ENCODE results near the gene SRRM2.
A peak's percentile ranks its signal among the peaks of the same experiment; 100 is the strongest.

Gene SRRM2

DNA sequence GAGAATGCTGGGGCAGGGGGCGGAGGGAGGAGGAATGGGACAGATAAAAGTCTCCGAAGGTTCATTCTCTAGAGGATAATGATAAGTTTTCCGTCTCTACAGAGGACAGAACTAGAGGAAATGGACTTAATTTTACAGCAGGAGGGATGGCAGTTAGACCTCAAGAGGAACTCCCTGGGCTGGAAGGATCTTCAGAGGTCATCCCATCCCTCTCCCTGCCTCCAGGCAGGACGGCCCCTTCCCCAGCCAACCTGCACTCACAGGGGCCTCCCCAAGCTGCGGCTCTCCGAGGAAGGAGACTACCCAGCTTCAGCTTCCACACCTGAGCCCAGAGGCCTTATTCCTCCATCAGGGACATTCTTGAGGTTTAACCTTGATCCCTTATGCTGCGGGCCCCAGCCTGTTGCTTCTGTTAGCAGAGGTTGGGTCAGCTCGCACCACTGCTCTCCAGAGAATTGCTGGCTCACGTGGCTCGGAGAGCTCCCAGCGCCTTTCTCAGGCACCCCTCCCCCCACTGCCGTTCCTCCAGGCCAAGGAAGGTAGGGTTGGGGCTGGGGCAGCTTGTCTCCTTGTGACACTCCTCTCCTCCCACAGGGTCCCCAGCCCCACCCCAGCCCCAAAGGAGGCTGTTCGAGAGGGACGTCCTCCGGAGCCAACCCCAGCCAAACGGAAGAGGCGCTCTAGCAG, 16.1 kb downstream of the SRRM2 start:
- Histone ChIP-seq H3K27ac (peak overlapping the region in 1 of 2 donors; percentile 2), H3K4me3 (no peak overlapping the region)
- no peak for DNase-seq (ENCODE audit: low spot score)
- TF ChIP-seq, protein P1, sequence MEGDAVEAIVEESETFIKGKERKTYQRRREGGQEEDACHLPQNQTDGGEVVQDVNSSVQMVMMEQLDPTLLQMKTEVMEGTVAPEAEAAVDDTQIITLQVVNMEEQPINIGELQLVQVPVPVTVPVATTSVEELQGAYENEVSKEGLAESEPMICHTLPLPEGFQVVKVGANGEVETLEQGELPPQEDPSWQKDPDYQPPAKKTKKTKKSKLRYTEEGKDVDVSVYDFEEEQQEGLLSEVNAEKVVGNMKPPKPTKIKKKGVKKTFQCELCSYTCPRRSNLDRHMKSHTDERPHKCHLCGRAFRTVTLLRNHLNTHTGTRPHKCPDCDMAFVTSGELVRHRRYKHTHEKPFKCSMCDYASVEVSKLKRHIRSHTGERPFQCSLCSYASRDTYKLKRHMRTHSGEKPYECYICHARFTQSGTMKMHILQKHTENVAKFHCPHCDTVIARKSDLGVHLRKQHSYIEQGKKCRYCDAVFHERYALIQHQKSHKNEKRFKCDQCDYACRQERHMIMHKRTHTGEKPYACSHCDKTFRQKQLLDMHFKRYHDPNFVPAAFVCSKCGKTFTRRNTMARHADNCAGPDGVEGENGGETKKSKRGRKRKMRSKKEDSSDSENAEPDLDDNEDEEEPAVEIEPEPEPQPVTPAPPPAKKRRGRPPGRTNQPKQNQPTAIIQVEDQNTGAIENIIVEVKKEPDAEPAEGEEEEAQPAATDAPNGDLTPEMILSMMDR (IDR thresholded peaks at IDR 0.05) = no peak

DNA sequence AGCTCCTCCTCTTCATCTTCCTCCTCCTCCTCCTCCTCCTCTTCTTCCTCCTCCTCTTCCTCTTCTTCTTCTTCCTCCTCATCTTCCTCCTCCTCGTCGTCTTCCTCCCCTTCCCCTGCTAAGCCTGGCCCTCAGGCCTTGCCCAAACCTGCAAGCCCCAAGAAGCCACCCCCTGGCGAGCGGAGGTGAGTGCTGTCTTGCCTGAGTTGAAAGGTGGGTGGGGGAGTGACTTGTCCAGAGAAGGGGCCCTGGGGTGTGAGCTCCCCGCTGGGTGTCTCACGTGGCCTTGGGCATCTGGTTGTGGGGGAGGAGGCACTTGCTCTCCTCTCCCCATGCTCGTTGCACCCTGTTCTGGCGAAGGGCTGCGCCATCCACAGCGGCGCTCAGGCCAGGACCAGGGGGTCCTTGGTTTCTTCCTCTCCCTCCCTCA, 16.7 kb downstream of the SRRM2 start:
- H3K4me3 ChIP-seq = no peak overlapping the region
- TF ChIP-seq, protein P1 (IDR thresholded peaks at IDR 0.05) = no peak
- DNase-seq (ENCODE audit: low spot score) = no peak
- H3K27ac ChIP-seq = peak overlapping the region in 1 of 2 donors; percentile 2

DNA sequence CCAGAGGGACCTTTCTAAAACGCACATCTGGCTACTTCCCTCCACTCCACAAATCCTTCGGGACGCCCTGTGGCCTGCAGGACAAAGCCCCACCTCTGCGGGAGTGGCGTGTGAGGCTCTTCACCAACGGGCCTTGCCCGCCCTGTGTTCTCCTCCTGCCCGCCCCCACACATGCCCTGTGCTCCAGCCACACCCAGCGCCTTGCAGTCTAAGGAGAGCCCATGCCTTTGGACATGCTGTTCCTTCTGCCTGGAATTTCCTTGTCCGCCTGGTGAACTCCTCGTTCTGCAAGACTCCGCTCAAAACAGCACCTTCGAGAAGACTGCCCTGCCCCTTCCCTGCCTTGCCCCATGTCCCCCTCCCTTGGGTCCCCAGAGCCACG, 17.2 kb downstream of the SRRM2 start:
- TF ChIP-seq, protein P1 (IDR thresholded peaks at IDR 0.05) = no peak
- DNase-seq (ENCODE audit: low spot score) = no peak
- Histone ChIP-seq H3K4me3 (no peak overlapping the region), H3K27ac (peak overlapping the region in 1 of 2 donors; percentile 53)

DNA sequence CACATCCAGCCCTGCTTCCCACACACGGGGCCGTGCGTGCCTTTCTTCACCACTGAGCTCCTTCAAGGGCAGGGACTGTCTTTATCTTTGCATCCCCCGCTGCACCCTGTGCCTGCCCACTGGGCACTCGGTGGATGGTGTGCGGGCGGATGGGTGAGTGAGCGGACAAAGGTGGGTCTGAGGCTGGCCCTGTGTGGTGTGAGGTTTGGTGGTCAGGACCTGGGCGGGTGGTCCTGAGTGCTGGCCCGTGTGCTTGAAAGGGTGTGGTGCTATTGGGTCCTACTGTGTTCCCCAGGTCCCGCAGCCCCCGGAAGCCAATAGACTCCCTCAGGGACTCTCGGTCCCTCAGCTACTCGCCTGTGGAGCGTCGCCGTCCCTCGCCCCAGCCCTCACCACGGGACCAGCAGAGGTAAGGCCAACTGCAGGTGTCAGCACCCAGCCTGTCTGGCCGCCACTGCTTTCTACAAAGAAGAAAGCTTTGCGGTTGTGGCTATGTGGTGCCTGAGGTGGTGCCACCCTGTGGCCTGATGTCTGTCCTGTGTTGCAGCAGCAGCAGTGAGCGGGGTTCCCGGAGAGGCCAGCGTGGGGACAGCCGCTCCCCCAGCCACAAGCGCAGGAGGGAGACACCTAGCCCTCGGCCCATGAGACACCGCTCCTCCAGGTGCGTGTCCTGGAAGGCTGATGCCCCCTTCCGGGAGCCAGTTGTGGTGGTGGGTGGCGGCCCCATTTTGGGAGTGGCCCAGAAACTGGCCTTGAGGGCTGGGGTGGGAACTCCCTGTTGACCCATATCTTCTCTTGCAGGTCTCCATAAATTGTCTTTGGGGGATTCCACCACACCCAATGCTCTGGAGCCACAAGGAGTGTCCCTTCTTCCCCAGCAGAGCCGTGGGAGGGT, 17.9 kb downstream of the SRRM2 start:
- H3K27ac ChIP-seq = peak overlapping the region in 1 of 2 donors; percentile 53
- H3K4me3 ChIP-seq = no peak overlapping the region
- DNase-seq (ENCODE audit: low spot score) = no peak
- TF ChIP-seq, protein P1 (IDR thresholded peaks at IDR 0.05) = no peak

DNA sequence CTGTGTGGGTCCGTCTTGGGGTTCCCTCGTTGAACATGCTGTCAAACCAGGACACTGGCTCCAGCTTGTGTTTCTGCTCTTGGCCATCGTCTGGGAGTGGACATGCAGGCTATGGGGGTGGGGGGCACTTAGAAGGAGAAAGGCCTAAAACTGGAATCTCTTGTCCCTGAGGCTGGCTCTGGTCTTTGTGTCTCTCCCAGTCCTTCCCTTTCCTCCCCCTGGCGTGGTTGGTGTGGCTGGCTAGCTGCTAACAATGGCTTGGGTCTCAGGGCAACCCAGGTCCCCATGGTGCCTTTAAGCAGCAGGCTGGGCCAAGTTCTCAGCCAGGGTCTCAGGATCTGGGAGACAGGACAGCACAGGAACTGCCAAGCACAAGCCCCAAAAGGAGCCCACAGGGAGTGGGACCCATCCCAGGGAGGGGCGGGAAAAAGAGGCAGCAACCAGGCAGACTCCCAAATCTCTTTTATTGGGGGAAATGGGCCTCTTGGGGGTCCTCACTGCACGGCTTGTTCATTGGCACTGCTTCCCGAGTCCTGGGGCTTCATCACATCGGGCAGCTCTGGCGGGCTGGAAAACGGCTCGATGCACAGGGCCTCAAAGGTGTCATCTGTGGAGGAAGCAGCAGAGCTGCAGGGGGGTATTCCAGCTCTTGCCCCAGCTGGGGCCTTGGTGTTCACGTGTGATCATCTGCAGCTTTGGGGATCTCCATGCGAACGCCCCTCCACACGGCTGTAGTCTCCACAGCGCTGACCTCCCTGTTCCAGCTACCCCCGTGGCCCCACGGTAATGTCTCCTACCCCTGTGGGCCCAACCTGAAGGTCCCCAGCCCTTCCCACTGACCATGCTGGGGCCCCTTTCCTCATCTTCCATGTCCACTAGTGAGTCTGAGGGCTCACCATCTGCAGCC, 19.3 kb downstream of the SRRM2 start:
- TF ChIP-seq, protein P1 (IDR thresholded peaks at IDR 0.05) = no peak
- no peak overlapping the region for H3K27ac ChIP-seq
- DNase-seq (ENCODE audit: low spot score) = no peak
- H3K4me3 ChIP-seq = no peak overlapping the region

DNA sequence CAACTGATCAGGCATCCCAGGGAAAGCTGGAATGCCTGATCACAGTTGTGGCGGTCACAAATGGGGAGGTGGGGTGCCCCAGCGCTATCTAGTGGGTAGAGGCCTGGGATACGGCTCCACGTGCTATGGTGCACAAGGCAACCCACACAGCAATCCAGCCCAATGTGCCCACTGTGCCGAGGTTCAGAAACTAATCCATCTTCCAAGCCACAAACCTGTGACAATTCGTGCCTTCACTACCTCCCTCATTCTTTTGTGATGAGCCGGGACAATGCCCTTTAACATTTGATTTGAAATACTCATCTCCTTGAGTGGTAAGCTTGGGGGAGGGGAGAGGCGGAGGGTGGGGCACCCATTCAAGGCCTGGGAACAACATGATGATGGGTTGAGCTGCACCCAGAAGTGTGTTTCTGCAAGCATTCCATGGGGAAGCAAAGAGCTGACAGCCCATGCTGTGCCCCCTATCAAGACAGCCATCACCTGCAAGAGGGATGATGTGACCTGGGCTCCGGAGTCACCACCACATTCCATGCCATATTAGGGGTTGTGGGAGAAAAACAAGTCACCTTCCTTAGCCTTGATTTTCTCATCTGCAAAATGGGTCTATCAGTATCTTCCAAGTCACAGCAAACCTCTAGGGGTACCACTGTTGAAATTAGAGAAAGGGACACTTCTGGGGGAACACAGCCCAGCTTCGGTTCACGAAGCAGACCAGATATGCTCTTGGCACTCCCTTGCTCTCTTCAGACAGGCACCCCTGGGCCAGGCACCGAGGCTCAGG, 20.9 kb downstream of the SRRM2 start:
- Histone ChIP-seq H3K4me3 (no peak overlapping the region), H3K27ac (peak overlapping the region in 1 of 2 donors; percentile 29)
- no peak for DNase-seq (ENCODE audit: low spot score)
- TF ChIP-seq, protein P1 (IDR thresholded peaks at IDR 0.05) = no peak
